Measurements from ENCODE around the gene ATG101.

- no peak for TF ChIP-seq CTCF (conservative IDR thresholded peaks at IDR 0.05)
- no peak for TF ChIP-seq EZH2 (IDR thresholded peaks at IDR 0.05; ENCODE audit: low read depth)
These were observed 17.2 kb upstream of the ATG101 start for GRCh38 chr12:52052468-52053186.

Data from PC-9 (cell line).